Activated naive CD8-positive, alpha-beta T cell (primary cell): ENCODE data around the gene CDKAL1.

Experiments
- H3K27ac Mint-ChIP-seq: one replicate; pipeline ENCODE4 v1.8.0; 2021; ENCODE audit warnings: mixed read lengths
- H3K27me3 Mint-ChIP-seq: one replicate; pipeline ENCODE4 v1.8.0; 2021; ENCODE audit warnings: mixed read lengths
- H3K36me3 Mint-ChIP-seq: one replicate; pipeline ENCODE4 v1.8.0; 2021; ENCODE audit warnings: mixed read lengths
- H3K4me1 Mint-ChIP-seq: one replicate; pipeline ENCODE4 v1.8.0; 2021; ENCODE audit warnings: low read depth, mixed read lengths
- H3K4me3 Mint-ChIP-seq: one replicate; pipeline ENCODE4 v1.8.0; 2021; ENCODE audit warnings: mild to moderate bottlenecking, mixed read lengths
- H3K9me3 Mint-ChIP-seq: one replicate; pipeline ENCODE4 v1.8.0; 2021; ENCODE audit warnings: low read depth, mixed read lengths

The CDKAL1 gene

GRCh38 chr6:20873425-20874190, 339.4 kb downstream of the CDKAL1 start:
- Mint-ChIP-seq H3K9me3 (peaks cover 4% of the 10 kb centered on the region), H3K4me1 (no peaks in the 10 kb centered on the region), H3K4me3 (no peak overlapping the region), H3K36me3 (peaks cover 35% of the 10 kb centered on the region), H3K27me3 (no peaks in the 10 kb centered on the region), H3K27ac (no peak overlapping the region)

- peaks cover 8% of the 10 kb centered on the region for H3K9me3 Mint-ChIP-seq
Observed at GRCh38 chr6:20875369-20875963, 341.2 kb downstream of the CDKAL1 start.

GRCh38 chr6:20876036-20876435, 341.8 kb downstream of the CDKAL1 start:
- Mint-ChIP-seq H3K9me3 (peaks cover 8% of the 10 kb centered on the region), H3K4me3 (no peak overlapping the region), H3K36me3 (peaks cover 41% of the 10 kb centered on the region), H3K27me3 (no peaks in the 10 kb centered on the region), H3K4me1 (no peaks in the 10 kb centered on the region), H3K27ac (no peak overlapping the region)

More at GRCh38 chr6:20875369-20875963, 341.2 kb downstream of the CDKAL1 start:
- no peak overlapping the region for H3K27ac Mint-ChIP-seq
- H3K4me1 Mint-ChIP-seq = no peaks in the 10 kb centered on the region
- no peak overlapping the region for H3K4me3 Mint-ChIP-seq
- H3K27me3 Mint-ChIP-seq = no peaks in the 10 kb centered on the region
- peaks cover 39% of the 10 kb centered on the region for H3K36me3 Mint-ChIP-seq

GRCh38 chr6:20876561-20876960, 342.3 kb downstream of the CDKAL1 start:
- peaks cover 10% of the 10 kb centered on the region for H3K9me3 Mint-ChIP-seq
- H3K27me3 Mint-ChIP-seq = no peaks in the 10 kb centered on the region
- H3K4me3 Mint-ChIP-seq = no peak overlapping the region
- no peaks in the 10 kb centered on the region for H3K4me1 Mint-ChIP-seq
- H3K27ac Mint-ChIP-seq = no peak overlapping the region
- H3K36me3 Mint-ChIP-seq = peaks cover 40% of the 10 kb centered on the region

- Mint-ChIP-seq H3K27me3 (no peaks in the 10 kb centered on the region), H3K27ac (no peak overlapping the region), H3K4me3 (no peak overlapping the region), H3K4me1 (no peaks in the 10 kb centered on the region), H3K9me3 (peaks cover 17% of the 10 kb centered on the region), H3K36me3 (peaks cover 46% of the 10 kb centered on the region)
Observed at GRCh38 chr6:20877008-20877937, 343.0 kb downstream of the CDKAL1 start.

- Mint-ChIP-seq H3K4me3 (no peak overlapping the region), H3K9me3 (peaks cover 24% of the 10 kb centered on the region), H3K36me3 (peaks cover 53% of the 10 kb centered on the region), H3K27me3 (no peaks in the 10 kb centered on the region), H3K4me1 (no peaks in the 10 kb centered on the region), H3K27ac (no peak overlapping the region)
Observed at GRCh38 chr6:20879121-20879520, 344.9 kb downstream of the CDKAL1 start.

- Mint-ChIP-seq H3K9me3 (peaks cover 24% of the 10 kb centered on the region), H3K36me3 (peaks cover 57% of the 10 kb centered on the region), H3K4me1 (no peaks in the 10 kb centered on the region), H3K27me3 (no peaks in the 10 kb centered on the region), H3K27ac (no peak overlapping the region), H3K4me3 (no peak overlapping the region)
Observed at GRCh38 chr6:20879526-20879925, 345.3 kb downstream of the CDKAL1 start.

GRCh38 chr6:20881365-20881764, 347.1 kb downstream of the CDKAL1 start:
- no peaks in the 10 kb centered on the region for H3K4me1 Mint-ChIP-seq
- peaks cover 71% of the 10 kb centered on the region for H3K36me3 Mint-ChIP-seq
- no peak overlapping the region for H3K27ac Mint-ChIP-seq
- no peaks in the 10 kb centered on the region for H3K27me3 Mint-ChIP-seq
- H3K9me3 Mint-ChIP-seq = peaks cover 33% of the 10 kb centered on the region
- no peak overlapping the region for H3K4me3 Mint-ChIP-seq

GRCh38 chr6:20882014-20882413, 347.8 kb downstream of the CDKAL1 start:
- Mint-ChIP-seq H3K4me3 (no peak overlapping the region), H3K27ac (no peak overlapping the region), H3K9me3 (peaks cover 38% of the 10 kb centered on the region), H3K4me1 (no peaks in the 10 kb centered on the region), H3K27me3 (no peaks in the 10 kb centered on the region), H3K36me3 (peaks cover 71% of the 10 kb centered on the region)

GRCh38 chr6:20885076-20885475, 350.8 kb downstream of the CDKAL1 start:
- no peak overlapping the region for H3K4me3 Mint-ChIP-seq
- H3K9me3 Mint-ChIP-seq = peaks cover 39% of the 10 kb centered on the region
- H3K4me1 Mint-ChIP-seq = no peaks in the 10 kb centered on the region
- peaks cover 59% of the 10 kb centered on the region for H3K36me3 Mint-ChIP-seq
- H3K27me3 Mint-ChIP-seq = no peaks in the 10 kb centered on the region
- no peak overlapping the region for H3K27ac Mint-ChIP-seq

- Mint-ChIP-seq H3K9me3 (peaks cover 21% of the 10 kb centered on the region), H3K4me3 (no peak overlapping the region), H3K4me1 (peaks cover 2% of the 10 kb centered on the region), H3K27ac (no peak overlapping the region), H3K27me3 (no peaks in the 10 kb centered on the region), H3K36me3 (peaks cover 33% of the 10 kb centered on the region)
Observed at GRCh38 chr6:20891161-20891560, 356.9 kb downstream of the CDKAL1 start.

- H3K27ac Mint-ChIP-seq = no peak overlapping the region
- H3K9me3 Mint-ChIP-seq = peaks cover 11% of the 10 kb centered on the region
- no peak overlapping the region for H3K4me3 Mint-ChIP-seq
- peaks cover 2% of the 10 kb centered on the region for H3K4me1 Mint-ChIP-seq
- no peaks in the 10 kb centered on the region for H3K27me3 Mint-ChIP-seq
- peaks cover 32% of the 10 kb centered on the region for H3K36me3 Mint-ChIP-seq
Observed at GRCh38 chr6:20892365-20892764, 358.1 kb downstream of the CDKAL1 start.

- Mint-ChIP-seq H3K4me3 (no peak overlapping the region), H3K27ac (no peak overlapping the region), H3K4me1 (peaks cover 2% of the 10 kb centered on the region), H3K27me3 (no peaks in the 10 kb centered on the region), H3K36me3 (peaks cover 34% of the 10 kb centered on the region), H3K9me3 (peaks cover 13% of the 10 kb centered on the region)
Observed at GRCh38 chr6:20893412-20893811, 359.2 kb downstream of the CDKAL1 start.

- no peak overlapping the region for H3K27ac Mint-ChIP-seq
- peaks cover 50% of the 10 kb centered on the region for H3K36me3 Mint-ChIP-seq
- H3K4me1 Mint-ChIP-seq = no peaks in the 10 kb centered on the region
- no peak overlapping the region for H3K4me3 Mint-ChIP-seq
- H3K9me3 Mint-ChIP-seq = peaks cover 21% of the 10 kb centered on the region
- H3K27me3 Mint-ChIP-seq = no peaks in the 10 kb centered on the region
Observed at GRCh38 chr6:20900389-20901160, 366.3 kb downstream of the CDKAL1 start.
